Neural cell (in vitro differentiated cells): ENCODE results near the gene GRAMD4. TPM values are rescaled to one million over a fixed set of nuclear protein-coding genes. Genes with fewer than 3 reads are reported as not detected.

ENCODE experiments used
- H2AFZ ChIP-seq: fragments of 200-600, 300-800 bp; sonication (generic), shearing (Covaris generic); 2 replicates; pipeline ENCODE4 v1.6.0; 2014; ENCODE audit warnings: low read depth, mild to moderate bottlenecking, antibody characterized with exemption, low read length, moderate library complexity
- H3F3A ChIP-seq: fragments of 200-600 bp; shearing (Covaris generic); 2 replicates; pipeline ENCODE4 v1.6.1; 2016; ENCODE audit warnings: mild to moderate bottlenecking, moderate library complexity, mixed read lengths, antibody characterized with exemption, low read length; ENCODE audit not compliant: insufficient read depth, poor library complexity, severe bottlenecking
- H3K27ac ChIP-seq: fragments of 200-600, 300-800 bp; sonication (generic), shearing (Covaris generic); 2 replicates; pipeline ENCODE4 v1.5.1; 2014; ENCODE audit warnings: mild to moderate bottlenecking, low read length, moderate library complexity
- H3K27me3 ChIP-seq: fragments of 300-800, 200-600 bp; sonication (generic), shearing (Covaris generic); 2 replicates; pipeline ENCODE4 v1.6.0; 2014; ENCODE audit warnings: mild to moderate bottlenecking, low read depth, low read length, moderate library complexity; ENCODE audit not compliant: insufficient read depth
- H3K36me3 ChIP-seq: fragments of 300-800, 200-600 bp; sonication (generic), shearing (Covaris generic); 2 replicates; pipeline ENCODE4 v1.5.1; 2014; ENCODE audit warnings: mild to moderate bottlenecking, antibody characterized with exemption, low read length, moderate library complexity; ENCODE audit not compliant: insufficient read depth
- H3K4me2 ChIP-seq: fragments of 300-800, 200-600 bp; sonication (generic), shearing (Covaris generic); 2 replicates; pipeline ENCODE4 v1.6.0; 2014; ENCODE audit warnings: mild to moderate bottlenecking, low read length
- H3K4me3 ChIP-seq: fragments of 300-800, 200-600 bp; sonication (generic), shearing (Covaris generic); 2 replicates; pipeline ENCODE4 v1.5.1; 2014; ENCODE audit warnings: mild to moderate bottlenecking, low read length, moderate library complexity
- H3K79me2 ChIP-seq: fragments of 200-600 bp; shearing (Covaris generic); replicated peaks from 2 replicates; pipeline ENCODE4 v1.6.0; 2014; ENCODE audit warnings: mild to moderate bottlenecking, low read length, moderate library complexity; ENCODE audit not compliant: insufficient read depth
- H3K9ac ChIP-seq: fragments of 300-800, 200-600 bp; sonication (generic), shearing (Covaris generic); 2 replicates; pipeline ENCODE4 v1.6.1; 2016; ENCODE audit warnings: mild to moderate bottlenecking, low read length, mixed read lengths
- H3K9me2 ChIP-seq: fragments of 200-600 bp; shearing (Covaris generic); 2 replicates; pipeline ENCODE4 v1.6.1; 2016; ENCODE audit warnings: mild to moderate bottlenecking, low read length, mixed read lengths; ENCODE audit not compliant: insufficient read depth
- H3K9me3 ChIP-seq: fragments of 200-600, 300-800 bp; sonication (generic), shearing (Covaris generic); 2 replicates; pipeline ENCODE4 v1.6.1; 2016; ENCODE audit warnings: mild to moderate bottlenecking, mixed run types, low read length, moderate library complexity, mixed read lengths
- H4K20me1 ChIP-seq: fragments of 200-600 bp; shearing (Covaris generic); 2 replicates; pipeline ENCODE4 v1.6.1; 2016; ENCODE audit warnings: mild to moderate bottlenecking, mixed run types; ENCODE audit not compliant: insufficient read depth
- EP300 ChIP-seq: fragments of 450-650 bp; conservative IDR thresholded peaks from 2 replicates; pipeline ENCODE4 v1.6.1; 2014; ENCODE audit warnings: antibody characterized with exemption, mild to moderate bottlenecking, moderate library complexity; ENCODE audit not compliant: poor library complexity, severe bottlenecking
- EZH2 ChIP-seq: fragments of 200-600, 300-800 bp; shearing (Covaris generic), sonication (generic); IDR thresholded peaks from 2 replicates; pipeline ENCODE4 v1.6.1; 2014; ENCODE audit warnings: antibody characterized with exemption, low read length, borderline replicate concordance, mild to moderate bottlenecking; ENCODE audit not compliant: insufficient read depth, poor library complexity, severe bottlenecking
- MXI1 ChIP-seq: fragments of 450-650 bp; conservative IDR thresholded peaks from 2 replicates; pipeline ENCODE4 v1.6.1; 2014; ENCODE audit warnings: antibody characterized with exemption, mild to moderate bottlenecking; ENCODE audit not compliant: poor library complexity, severe bottlenecking
- POLR2AphosphoS5 ChIP-seq: IDR thresholded peaks from 2 replicates; pipeline ENCODE4 v1.6.1; 2012
- RAD21 ChIP-seq: fragments of 450-650 bp; conservative IDR thresholded peaks from 2 replicates; pipeline ENCODE4 v1.6.1; 2014; ENCODE audit warnings: antibody characterized with exemption, mild to moderate bottlenecking, moderate library complexity
- REST ChIP-seq: IDR thresholded peaks from 2 replicates; pipeline ENCODE4 v1.6.1; 2012; ENCODE audit warnings: borderline replicate concordance
- SMC3 ChIP-seq: fragments of 450-650 bp; conservative IDR thresholded peaks from 2 replicates; pipeline ENCODE4 v1.6.1; 2014; ENCODE audit warnings: antibody characterized with exemption, mild to moderate bottlenecking, moderate library complexity; ENCODE audit not compliant: poor library complexity
- TAF1 ChIP-seq: IDR thresholded peaks from 2 replicates; pipeline ENCODE4 v1.6.1; 2012; ENCODE audit warnings: low read depth
- polyA plus RNA-seq: library from polyadenylated mRNA; depleted of rRNA; stranded (reverse); fragments of >200 nt; gene quantifications from 2 replicates; pipeline ENCODE4 v1.2.3, GENCODE V29; 2014
- TF ChIP-seq, protein P1 (sequence below): fragments of 450-650 bp; IDR thresholded peaks from 2 replicates; pipeline ENCODE4 v1.5.1; 2014; ENCODE audit warnings: antibody characterized with exemption, mild to moderate bottlenecking, moderate library complexity; ENCODE audit not compliant: poor library complexity, severe bottlenecking

GRAMD4 gene
- polyA plus RNA-seq, 1 donor from 2014 or later, result 35.6 TPM

GRCh38 chr22:46628756-46629155, 8.6 kb downstream of the GRAMD4 start:
- Histone ChIP-seq H3K9ac (no peak overlapping the region), H3K36me3 (no peaks in the 10 kb centered on the region)
- TF ChIP-seq MXI1, result no peak
- no peak for TF ChIP-seq EP300

DNA sequence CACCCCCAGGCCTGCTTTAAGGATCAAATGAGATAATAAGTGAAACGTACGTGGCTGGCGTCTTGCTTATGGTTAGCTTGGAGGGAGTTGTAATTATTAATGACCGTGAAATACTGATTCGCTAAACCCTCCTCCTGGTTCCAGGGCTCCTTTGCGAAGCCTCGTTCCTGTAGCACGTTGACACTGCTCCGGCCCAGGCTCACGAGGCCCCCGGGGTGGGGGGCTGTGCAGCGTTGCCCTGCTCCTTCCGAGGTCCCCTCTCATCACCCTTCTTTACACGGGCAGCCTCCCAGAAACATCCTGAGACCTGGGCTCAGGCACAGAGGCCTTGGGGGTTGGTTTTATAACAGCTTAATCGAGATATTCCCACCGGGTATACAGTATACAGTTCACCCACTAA, 9.1 kb downstream of the GRAMD4 start:
- H3K36me3 ChIP-seq, result no peaks in the 10 kb centered on the region
- no peak for TF ChIP-seq MXI1
- TF ChIP-seq, protein P1, sequence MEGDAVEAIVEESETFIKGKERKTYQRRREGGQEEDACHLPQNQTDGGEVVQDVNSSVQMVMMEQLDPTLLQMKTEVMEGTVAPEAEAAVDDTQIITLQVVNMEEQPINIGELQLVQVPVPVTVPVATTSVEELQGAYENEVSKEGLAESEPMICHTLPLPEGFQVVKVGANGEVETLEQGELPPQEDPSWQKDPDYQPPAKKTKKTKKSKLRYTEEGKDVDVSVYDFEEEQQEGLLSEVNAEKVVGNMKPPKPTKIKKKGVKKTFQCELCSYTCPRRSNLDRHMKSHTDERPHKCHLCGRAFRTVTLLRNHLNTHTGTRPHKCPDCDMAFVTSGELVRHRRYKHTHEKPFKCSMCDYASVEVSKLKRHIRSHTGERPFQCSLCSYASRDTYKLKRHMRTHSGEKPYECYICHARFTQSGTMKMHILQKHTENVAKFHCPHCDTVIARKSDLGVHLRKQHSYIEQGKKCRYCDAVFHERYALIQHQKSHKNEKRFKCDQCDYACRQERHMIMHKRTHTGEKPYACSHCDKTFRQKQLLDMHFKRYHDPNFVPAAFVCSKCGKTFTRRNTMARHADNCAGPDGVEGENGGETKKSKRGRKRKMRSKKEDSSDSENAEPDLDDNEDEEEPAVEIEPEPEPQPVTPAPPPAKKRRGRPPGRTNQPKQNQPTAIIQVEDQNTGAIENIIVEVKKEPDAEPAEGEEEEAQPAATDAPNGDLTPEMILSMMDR, result no peak
- TF ChIP-seq REST, result no peak
- TF ChIP-seq EZH2, result no peak
- no peak for TF ChIP-seq EP300
- TF ChIP-seq RAD21, result no peak
- no peak for TF ChIP-seq SMC3
- no peak for TF ChIP-seq POLR2AphosphoS5
- no peak for TF ChIP-seq TAF1
- no peak overlapping the region for H3K4me3 ChIP-seq
- no peak overlapping the region for H3K9ac ChIP-seq
- peaks cover 3% of the 10 kb centered on the region for H3K9me3 ChIP-seq
- H2AFZ ChIP-seq, result no peak overlapping the region
- H3K9me2 ChIP-seq, result no peaks in the 10 kb centered on the region
- H4K20me1 ChIP-seq, result no peaks in the 10 kb centered on the region
- H3K27ac ChIP-seq, result no peak overlapping the region
- H3K27me3 ChIP-seq, result no peaks in the 10 kb centered on the region
- no peak overlapping the region for H3K4me2 ChIP-seq
- H3K79me2 ChIP-seq, result no peaks in the 10 kb centered on the region
- no peaks in the 10 kb centered on the region for H3F3A ChIP-seq

More at GRCh38 chr22:46628756-46629155, 8.6 kb downstream of the GRAMD4 start:
- Histone ChIP-seq H3K27me3 (no peaks in the 10 kb centered on the region), H3F3A (no peaks in the 10 kb centered on the region), H3K27ac (no peak overlapping the region), H3K9me2 (no peaks in the 10 kb centered on the region), H3K4me3 (no peak overlapping the region), H3K9me3 (peaks cover 3% of the 10 kb centered on the region), H3K79me2 (no peaks in the 10 kb centered on the region), H4K20me1 (no peaks in the 10 kb centered on the region), H2AFZ (no peak overlapping the region), H3K4me2 (no peak overlapping the region)

GRCh38 chr22:46631113-46631512, 10.9 kb downstream of the GRAMD4 start:
- Histone ChIP-seq H3K27ac (no peak overlapping the region), H3K79me2 (no peaks in the 10 kb centered on the region), H3F3A (no peaks in the 10 kb centered on the region), H3K9me3 (peaks cover 2% of the 10 kb centered on the region), H2AFZ (no peak overlapping the region), H3K4me3 (no peak overlapping the region), H3K4me2 (no peak overlapping the region), H3K27me3 (no peaks in the 10 kb centered on the region), H3K9me2 (no peaks in the 10 kb centered on the region), H3K36me3 (no peaks in the 10 kb centered on the region), H4K20me1 (no peaks in the 10 kb centered on the region), H3K9ac (no peak overlapping the region)
- no peak for TF ChIP-seq EZH2
- TF ChIP-seq SMC3, result no peak
- TF ChIP-seq RAD21, result no peak
- no peak for TF ChIP-seq EP300
- TF ChIP-seq MXI1, result no peak
- TF ChIP-seq TAF1, result no peak
- TF ChIP-seq REST, result no peak
- no peak for TF ChIP-seq POLR2AphosphoS5
- TF ChIP-seq, protein P1, result no peak
